Frontal cortex (tissue), 4 donors: Measurements from ENCODE around the gene SLC35A4. TPM values are rescaled to one million over a fixed set of nuclear protein-coding genes. Genes with fewer than 3 reads are reported as not detected.

Experiments
- DNase-seq, 2 donors: peaks; one replicate each; pipeline ENCODE4 v3.0.0; 2012; ENCODE audit warnings: low spot score in 2 of 2
- FAIRE-seq: peaks from 2 replicates; lab custom pipeline; 2012; peaks lifted over from hg19 to GRCh38; lab: Jason Lieb, UNC
- total RNA-seq: library from RNA; depleted of rRNA; stranded (reverse); fragments of >200 nt; gene quantifications from one replicate; pipeline ENCODE4 v1.2.3, GENCODE V29; 2014
- donor health status: control.
- donor health status: control.
- donor health status: control.

Gene SLC35A4, protein sequence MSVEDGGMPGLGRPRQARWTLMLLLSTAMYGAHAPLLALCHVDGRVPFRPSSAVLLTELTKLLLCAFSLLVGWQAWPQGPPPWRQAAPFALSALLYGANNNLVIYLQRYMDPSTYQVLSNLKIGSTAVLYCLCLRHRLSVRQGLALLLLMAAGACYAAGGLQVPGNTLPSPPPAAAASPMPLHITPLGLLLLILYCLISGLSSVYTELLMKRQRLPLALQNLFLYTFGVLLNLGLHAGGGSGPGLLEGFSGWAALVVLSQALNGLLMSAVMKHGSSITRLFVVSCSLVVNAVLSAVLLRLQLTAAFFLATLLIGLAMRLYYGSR
- 2.0 TPM for total RNA-seq

- FAIRE-seq (peak; percentile 15), DNase-seq (peak; percentile 89 to 94)
These were observed at the start of gene SLC35A4, which contains the start of gene APBB3 for GRCh38 chr5:140564196-140565023. TSS of gene SLC35A4 (plus strand) at chr5:140564828. CDS start at chr5:140567170, 2,342 bp downstream. TSS of gene APBB3 (minus strand) at chr5:140564598. CDS start at chr5:140564245, 353 bp downstream.

DNA sequence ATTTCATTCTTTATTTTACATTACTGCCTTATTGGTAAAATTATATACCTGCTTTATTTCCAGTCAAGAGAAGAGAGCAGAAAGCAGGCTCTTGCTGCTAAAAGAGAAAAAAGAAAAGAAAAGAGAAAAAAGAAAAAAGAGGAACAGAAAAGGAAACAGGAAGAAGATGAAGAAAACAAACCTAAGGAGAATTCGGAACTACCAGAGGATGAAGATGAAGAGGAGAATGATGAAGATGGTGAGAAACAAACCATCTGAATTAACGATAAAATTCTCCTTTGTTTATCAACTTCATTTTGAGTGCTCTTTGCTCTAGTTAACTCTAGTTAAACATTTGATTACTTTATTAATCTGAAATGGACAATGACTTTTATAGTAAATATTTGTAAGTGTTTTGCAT lies 40.6 kb upstream of the SLC35A4 start:
- no peak for FAIRE-seq
- no peak for DNase-seq

GRCh38 chr5:140540227-140540626 lies 24.4 kb upstream of the SLC35A4 start:
- no peak for FAIRE-seq
- DNase-seq: no peak

DNA sequence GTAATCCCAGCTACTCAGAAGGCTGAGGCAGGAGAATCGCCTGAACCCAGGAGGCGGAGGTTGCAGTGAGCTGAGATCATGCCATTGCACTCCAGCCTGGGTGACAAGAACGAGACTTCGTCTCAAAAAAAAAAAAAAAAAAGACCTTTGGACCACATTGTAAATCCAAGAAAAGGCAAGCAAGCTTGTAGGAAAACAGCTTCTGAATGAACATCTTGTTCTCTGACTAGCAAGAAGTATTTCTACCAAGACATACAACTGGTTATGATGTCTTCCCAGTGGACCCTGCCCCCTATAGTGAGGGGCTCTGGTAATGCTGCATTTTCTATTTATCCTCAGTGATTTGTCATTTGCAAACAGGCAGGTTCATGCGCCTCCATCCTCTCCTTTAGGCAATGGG lies 21.7 kb upstream of the SLC35A4 start:
- FAIRE-seq (no peak), DNase-seq (no peak)

DNA sequence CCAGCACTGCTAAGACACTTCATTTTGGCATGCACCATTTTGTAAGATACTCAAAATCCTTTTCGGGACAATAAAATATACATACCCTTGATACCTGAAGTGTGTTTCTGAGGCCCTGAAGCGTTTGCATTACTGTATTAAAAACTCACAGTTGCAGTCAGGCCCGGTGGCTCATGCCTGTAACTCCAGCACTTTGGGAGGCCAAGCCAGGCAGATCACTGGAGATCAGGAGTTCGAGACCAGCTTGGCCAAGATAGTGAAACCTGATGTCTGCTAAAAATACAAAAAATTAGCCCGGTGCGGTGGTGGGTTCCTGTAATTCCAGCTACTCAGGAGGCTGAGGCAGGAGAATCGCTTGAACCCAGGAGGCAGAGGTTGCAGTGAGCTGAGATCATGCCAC lies 19.6 kb upstream of the SLC35A4 start:
- no peak for FAIRE-seq
- no peak for DNase-seq

- no peak for FAIRE-seq
- no peak for DNase-seq
These were observed 19.0 kb upstream of the SLC35A4 start for GRCh38 chr5:140545606-140546005.

DNA sequence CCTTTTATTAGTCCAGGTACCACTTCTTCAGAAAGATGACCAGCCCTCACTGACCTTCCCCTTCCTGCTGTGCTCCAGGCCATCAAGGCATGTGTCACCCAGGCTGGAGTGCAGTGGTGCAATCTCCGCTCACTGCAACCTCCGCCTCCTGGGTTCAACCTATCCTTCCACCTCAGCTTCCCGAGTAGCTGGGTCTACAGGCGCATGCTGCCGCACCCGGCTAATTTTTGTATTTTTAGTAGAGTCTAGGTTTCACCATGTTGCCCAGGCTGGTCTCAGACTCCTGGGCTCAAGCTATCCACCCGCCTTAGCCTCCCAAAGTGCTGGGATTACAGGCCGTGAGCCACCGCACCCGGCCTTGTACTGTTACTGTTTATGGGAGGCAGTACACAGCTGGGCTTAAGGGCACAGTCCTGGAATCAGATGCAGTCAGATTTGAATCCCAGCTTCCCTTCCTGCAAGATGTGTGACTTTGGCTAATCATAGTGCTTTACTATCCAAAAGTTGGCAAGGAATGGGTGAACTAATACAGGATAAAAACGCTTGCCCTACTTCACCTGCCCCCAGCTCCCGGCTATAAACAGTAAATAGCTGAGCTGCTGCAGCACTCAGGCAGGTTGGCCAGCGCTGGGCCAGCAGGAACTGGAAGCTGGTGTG lies 17.6 kb upstream of the SLC35A4 start:
- DNase-seq (no peak), FAIRE-seq (no peak)

GRCh38 chr5:140547508-140548299 lies 16.9 kb upstream of the SLC35A4 start, which contains the start of gene EIF4EBP3:
TSS of gene EIF4EBP3 (plus strand) at chr5:140547662. CDS start at chr5:140547738, 76 bp downstream.
- FAIRE-seq: peak; percentile 8
- peak; percentile 82 to 96 for DNase-seq

GRCh38 chr5:140548300-140548688 lies 16.3 kb upstream of the SLC35A4 start:
- no peak for FAIRE-seq
- no peak for DNase-seq

DNA sequence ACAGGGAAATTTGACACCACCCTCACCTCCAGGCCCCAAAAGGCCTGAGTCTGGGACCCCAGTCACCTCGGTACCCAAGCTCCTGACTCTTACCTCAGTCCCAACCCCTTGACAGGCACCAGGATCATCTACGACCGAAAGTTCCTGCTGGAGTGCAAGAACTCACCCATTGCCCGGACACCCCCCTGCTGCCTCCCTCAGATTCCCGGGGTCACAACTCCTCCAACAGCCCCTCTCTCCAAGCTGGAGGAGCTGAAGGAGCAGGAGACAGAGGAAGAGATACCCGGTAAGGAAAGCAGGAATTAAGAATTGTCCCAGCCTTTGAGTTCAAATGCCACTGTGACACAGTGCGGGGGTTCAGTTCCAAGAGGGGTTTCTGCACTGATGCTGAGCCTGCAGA lies 15.8 kb upstream of the SLC35A4 start:
- DNase-seq (no peak), FAIRE-seq (no peak)

- DNase-seq (peak in 1 of 2 donors; percentile 25), FAIRE-seq (no peak)
These were observed 15.1 kb upstream of the SLC35A4 start for GRCh38 chr5:140549237-140550144.

GRCh38 chr5:140550147-140551079 lies 14.2 kb upstream of the SLC35A4 start:
- DNase-seq: no peak
- no peak for FAIRE-seq

DNA sequence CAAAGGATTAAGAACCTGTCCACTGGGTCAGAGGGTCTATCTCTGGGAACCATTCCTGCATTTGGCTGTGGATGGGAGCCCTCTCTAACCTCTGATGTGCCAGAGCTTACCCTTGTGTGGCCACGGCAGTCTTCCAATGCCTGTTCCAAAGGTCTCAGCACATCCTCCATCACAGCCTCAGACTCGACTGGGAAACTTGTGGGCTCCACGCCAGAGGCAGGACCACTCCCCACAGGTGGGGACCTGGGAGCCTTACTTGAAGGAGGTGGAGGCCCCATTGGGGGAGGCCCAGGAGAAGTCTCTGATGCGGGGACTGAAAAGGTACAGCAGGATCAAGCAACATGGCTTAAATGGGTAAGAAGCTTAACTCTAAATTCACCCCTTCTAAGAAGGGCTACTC lies 12.8 kb upstream of the SLC35A4 start:
- FAIRE-seq (no peak), DNase-seq (no peak)

DNA sequence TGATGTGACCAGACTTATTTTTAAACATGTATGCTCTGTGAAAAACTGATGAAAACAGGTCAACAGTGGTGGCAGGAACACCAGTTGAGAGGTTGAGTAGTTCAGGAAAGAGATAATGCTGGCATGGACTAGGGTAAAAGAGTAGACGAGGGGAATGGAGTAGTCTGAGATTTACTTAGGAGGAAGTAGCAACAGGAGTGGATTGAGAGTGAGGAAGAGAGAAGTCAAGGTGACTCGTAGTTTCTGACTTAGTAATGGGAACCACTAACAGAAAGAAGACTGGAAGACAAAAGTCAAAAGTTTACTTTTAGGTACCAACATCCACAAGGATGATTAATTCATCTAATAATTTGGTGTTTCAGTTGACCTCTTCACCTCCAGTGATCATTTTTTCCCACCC lies 11.0 kb upstream of the SLC35A4 start:
- FAIRE-seq (no peak), DNase-seq (no peak)

DNA sequence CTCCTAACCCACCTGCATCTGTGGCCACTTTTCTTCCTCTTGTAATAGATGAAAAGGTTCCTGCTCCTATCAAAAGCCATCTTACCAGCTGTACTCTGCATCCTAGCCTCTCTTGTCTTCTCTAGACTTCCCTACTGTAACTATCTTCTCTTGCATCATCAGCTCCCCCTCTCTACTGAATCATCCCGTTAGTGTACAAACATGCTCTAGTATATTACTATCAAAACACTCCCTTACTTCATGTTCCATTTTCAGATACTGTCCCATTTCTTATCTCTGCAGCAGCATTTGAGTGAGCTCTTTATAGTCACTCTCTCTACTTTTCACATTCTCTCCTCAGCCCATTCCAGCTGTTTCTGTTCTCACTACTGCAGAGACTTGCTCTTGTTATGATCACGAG lies 10.2 kb upstream of the SLC35A4 start:
- no peak for DNase-seq
- no peak for FAIRE-seq

DNA sequence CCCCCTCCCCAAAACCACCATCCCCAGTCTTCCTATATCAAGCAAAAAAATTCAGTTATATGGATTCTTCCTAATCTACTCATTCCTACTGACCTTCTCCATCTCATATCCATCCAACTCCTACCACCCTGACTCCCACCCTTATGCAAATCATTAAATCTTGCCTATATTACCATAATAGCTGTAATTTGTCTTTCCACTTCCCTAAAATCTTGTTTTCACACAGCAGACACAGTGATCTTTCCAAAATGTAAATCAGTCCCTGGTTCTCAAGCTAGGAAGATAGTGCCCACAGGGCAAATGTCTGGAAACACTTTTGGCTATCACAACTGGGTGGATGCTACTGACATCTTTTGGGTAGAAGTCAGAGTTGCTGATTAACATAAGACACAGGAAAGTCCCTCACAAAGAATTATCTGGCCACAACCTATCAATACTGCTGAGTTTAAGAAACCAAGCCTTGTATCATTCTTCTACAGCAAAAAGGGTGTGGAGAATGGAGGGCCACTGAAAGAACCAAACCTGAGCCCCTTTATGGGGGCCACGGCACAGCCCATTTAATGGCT lies 8.8 kb upstream of the SLC35A4 start:
- FAIRE-seq (no peak), DNase-seq (no peak)

GRCh38 chr5:140556438-140556837 lies 8.2 kb upstream of the SLC35A4 start:
- DNase-seq: no peak
- FAIRE-seq: no peak
